OCI-LY3 (cell line): ENCODE data around the gene RPL18.
A peak's percentile ranks its signal among the peaks of the same experiment; 100 is the strongest.

ENCODE experiments used
- H2AFZ ChIP-seq: fragments of 200-600, 300-600 bp; shearing (Covaris generic); 2 replicates; pipeline ENCODE4 v1.6.0; 2014; ENCODE audit warnings: antibody characterized with exemption, low read depth, low read length
- H3K27ac ChIP-seq: fragments of 200-600, 300-600 bp; sonication (generic); 2 replicates; pipeline ENCODE4 v1.5.1; 2014; ENCODE audit warnings: mild to moderate bottlenecking, low read length, moderate library complexity, mixed read lengths
- H3K27me3 ChIP-seq: fragments of 200-600, 300-600 bp; sonication (generic); 2 replicates; pipeline ENCODE4 v1.6.1; 2014; ENCODE audit warnings: low read depth, low read length, mixed read lengths
- H3K36me3 ChIP-seq: fragments of 200-600, 300-600 bp; sonication (generic); replicated peaks from 2 replicates; pipeline ENCODE3; 2014; ENCODE audit warnings: low read depth, low read length, mixed read lengths
- H3K4me1 ChIP-seq: fragments of 300-600, 200-600 bp; sonication (generic); 2 replicates; pipeline ENCODE4 v1.6.1; 2014; ENCODE audit warnings: low read length, mixed read lengths
- H3K4me2 ChIP-seq: fragments of 200-600, 300-600 bp; sonication (generic); 2 replicates; pipeline ENCODE4 v1.6.1; 2014; ENCODE audit warnings: low read length, mixed read lengths
- H3K4me3 ChIP-seq: fragments of 300-600, 200-600 bp; sonication (generic); 2 replicates; pipeline ENCODE4 v1.5.1; 2014; ENCODE audit warnings: antibody characterized with exemption, mild to moderate bottlenecking, low read length, moderate library complexity
- H3K79me2 ChIP-seq: fragments of 300-600, 200-600 bp; shearing (Covaris generic); 2 replicates; pipeline ENCODE4 v1.6.1; 2014; ENCODE audit warnings: mild to moderate bottlenecking, low read length, mixed read lengths
- H3K9ac ChIP-seq: fragments of 300-600, 200-600 bp; shearing (Covaris generic); 2 replicates; pipeline ENCODE4 v1.6.0; 2014; ENCODE audit warnings: mild to moderate bottlenecking, low read length, moderate library complexity
- H3K9me3 ChIP-seq: fragments of 200-600, 300-600 bp; shearing (Covaris generic); 2 replicates; pipeline ENCODE4 v1.6.1; 2014; ENCODE audit warnings: low read length, mixed read lengths; ENCODE audit not compliant: insufficient read depth
- H4K20me1 ChIP-seq: fragments of 200-600, 300-600 bp; sonication (generic); 2 replicates; pipeline ENCODE4 v1.6.1; 2016; ENCODE audit warnings: low read length, mixed read lengths; ENCODE audit not compliant: insufficient read depth
- EZH2phosphoT487 ChIP-seq: fragments of 200-600 bp; shearing (Covaris generic); IDR thresholded peaks from 2 replicates; pipeline ENCODE4 v1.6.1; 2018; ENCODE audit warnings: antibody characterized with exemption, mixed run types, low read depth
- TF ChIP-seq, protein P1 (sequence below): fragments of 200-600, 300-600 bp; sonication (generic); IDR thresholded peaks from 2 replicates; pipeline ENCODE4 v1.5.1; 2014; ENCODE audit warnings: antibody characterized with exemption, low read length, low read depth

The RPL18 gene

DNA sequence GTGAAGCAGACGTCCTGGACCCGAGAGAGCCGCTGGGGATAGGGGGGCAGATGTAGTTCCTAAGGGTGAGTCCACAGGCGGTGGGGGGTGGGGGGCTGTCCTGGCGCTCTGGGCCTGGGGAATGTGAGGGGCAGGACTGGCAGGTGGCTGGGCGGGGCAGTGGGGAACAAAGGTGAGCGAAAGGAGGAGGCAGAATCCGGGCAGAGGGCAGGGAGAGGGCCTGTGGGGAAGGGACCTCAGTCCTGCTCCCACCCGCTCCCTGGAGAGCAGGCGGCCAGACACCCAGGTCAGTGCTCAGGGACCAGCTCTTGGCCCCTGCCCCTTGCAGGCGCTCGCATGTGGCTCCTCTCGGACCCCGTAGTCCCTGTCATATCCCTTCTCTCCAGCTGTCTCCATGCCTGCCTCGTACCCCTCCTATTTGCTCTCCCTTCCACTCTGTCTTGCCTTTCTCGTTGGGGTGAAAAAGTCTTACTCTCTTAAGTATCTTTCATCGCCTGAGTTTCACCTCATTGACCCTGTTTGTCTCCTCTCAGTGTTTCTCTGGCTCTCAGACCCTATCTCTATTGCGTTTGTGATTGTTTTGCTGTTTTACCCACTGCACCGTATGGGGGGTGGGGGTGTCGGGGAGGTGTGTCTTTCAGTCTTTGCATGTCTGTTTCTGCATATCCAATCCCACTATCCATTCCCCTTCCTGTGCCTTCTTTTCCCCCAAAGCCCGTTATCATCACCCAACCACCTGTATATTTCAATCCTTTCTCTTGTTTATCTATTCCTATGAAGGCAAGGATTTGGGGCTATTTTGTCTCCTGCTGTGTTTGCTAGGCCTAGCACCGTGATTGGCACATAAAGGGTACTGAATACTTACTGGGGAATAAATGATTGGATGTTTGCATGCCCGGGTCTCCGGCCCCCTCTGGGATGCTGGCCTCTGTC is 6.1 kb upstream of the RPL18 start:
- Histone ChIP-seq H3K4me3 (peak overlapping the region; percentile 84), H3K4me2 (peak overlapping the region; percentile 79), H3K27ac (0 out of 2 replicates have a peak overlapping the region, but pooled peaks have one; percentile 20)

GRCh38 chr19:48624067-48624594 is 5.2 kb upstream of the RPL18 start:
- Histone ChIP-seq H3K9me3 (no peaks in the 10 kb centered on the region), H3K36me3 (peaks cover 5% of the 10 kb centered on the region), H3K27ac (peak overlapping the region; percentile 30), H4K20me1 (no peaks in the 10 kb centered on the region), H2AFZ (peak overlapping the region; percentile 56), H3K79me2 (peaks cover 37% of the 10 kb centered on the region), H3K4me1 (peaks cover 33% of the 10 kb centered on the region), H3K9ac (peak overlapping the region; percentile 73), H3K27me3 (no peaks in the 10 kb centered on the region), H3K4me3 (peak overlapping the region; percentile 84), H3K4me2 (peak overlapping the region; percentile 87)
- TF ChIP-seq, protein P1, sequence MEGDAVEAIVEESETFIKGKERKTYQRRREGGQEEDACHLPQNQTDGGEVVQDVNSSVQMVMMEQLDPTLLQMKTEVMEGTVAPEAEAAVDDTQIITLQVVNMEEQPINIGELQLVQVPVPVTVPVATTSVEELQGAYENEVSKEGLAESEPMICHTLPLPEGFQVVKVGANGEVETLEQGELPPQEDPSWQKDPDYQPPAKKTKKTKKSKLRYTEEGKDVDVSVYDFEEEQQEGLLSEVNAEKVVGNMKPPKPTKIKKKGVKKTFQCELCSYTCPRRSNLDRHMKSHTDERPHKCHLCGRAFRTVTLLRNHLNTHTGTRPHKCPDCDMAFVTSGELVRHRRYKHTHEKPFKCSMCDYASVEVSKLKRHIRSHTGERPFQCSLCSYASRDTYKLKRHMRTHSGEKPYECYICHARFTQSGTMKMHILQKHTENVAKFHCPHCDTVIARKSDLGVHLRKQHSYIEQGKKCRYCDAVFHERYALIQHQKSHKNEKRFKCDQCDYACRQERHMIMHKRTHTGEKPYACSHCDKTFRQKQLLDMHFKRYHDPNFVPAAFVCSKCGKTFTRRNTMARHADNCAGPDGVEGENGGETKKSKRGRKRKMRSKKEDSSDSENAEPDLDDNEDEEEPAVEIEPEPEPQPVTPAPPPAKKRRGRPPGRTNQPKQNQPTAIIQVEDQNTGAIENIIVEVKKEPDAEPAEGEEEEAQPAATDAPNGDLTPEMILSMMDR: no peak
- TF ChIP-seq EZH2phosphoT487: no peak

More for the DNA sequence above, 6.1 kb upstream of the RPL18 start:
- Histone ChIP-seq H3K36me3 (peaks cover 14% of the 10 kb centered on the region), H3K9me3 (no peaks in the 10 kb centered on the region), H3K27me3 (no peaks in the 10 kb centered on the region), H3K4me1 (peaks cover 30% of the 10 kb centered on the region), H2AFZ (no peak overlapping the region), H4K20me1 (no peaks in the 10 kb centered on the region), H3K9ac (peak overlapping the region; percentile 73), H3K79me2 (peaks cover 31% of the 10 kb centered on the region)
- no peak for TF ChIP-seq EZH2phosphoT487
- TF ChIP-seq, protein P1: no peak

DNA sequence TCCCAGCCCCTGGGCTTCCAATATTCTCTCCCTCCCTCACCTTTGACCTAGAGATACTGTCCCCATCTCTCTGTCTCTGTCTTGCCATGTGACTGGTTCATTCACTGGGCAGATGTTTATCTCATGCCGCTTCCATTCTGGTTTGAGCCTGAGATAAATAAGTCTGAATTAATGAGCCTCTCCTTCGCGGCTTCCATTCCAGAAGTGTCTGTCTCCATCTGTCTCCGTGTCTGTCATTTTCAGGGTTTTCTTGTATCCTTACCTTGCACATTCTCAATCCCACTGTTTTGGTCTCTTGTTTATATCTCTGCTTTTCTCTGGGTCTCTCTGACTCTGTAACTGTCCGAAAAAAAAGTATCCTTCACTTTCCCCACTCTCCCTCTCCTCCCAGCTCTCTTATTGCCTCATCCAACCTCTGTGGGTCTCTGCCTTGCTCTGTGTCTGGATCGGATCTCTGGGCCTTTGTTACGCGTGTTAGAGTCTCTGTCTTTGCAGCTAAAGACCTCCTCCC is 4.6 kb upstream of the RPL18 start:
- Histone ChIP-seq H3K4me1 (peaks cover 33% of the 10 kb centered on the region), H3K27me3 (no peaks in the 10 kb centered on the region), H2AFZ (peak overlapping the region; percentile 56), H3K27ac (peak overlapping the region; percentile 30), H3K4me2 (peak overlapping the region; percentile 87), H4K20me1 (peaks cover under 1% of the 10 kb centered on the region; the same call in 1 of the 2 replicates), H3K79me2 (peaks cover 41% of the 10 kb centered on the region), H3K9me3 (no peaks in the 10 kb centered on the region), H3K36me3 (peaks cover 6% of the 10 kb centered on the region), H3K9ac (peak overlapping the region; percentile 62), H3K4me3 (peak overlapping the region; percentile 84)
- TF ChIP-seq EZH2phosphoT487: no peak
- TF ChIP-seq, protein P1: no peak
